D721Med (cell line): ENCODE results near the gene ZNF839.
"Not testable (repeated sequence)": the region's sequence is repeated elsewhere in the genome, so short reads cannot be mapped to it uniquely, and the experiment has no call there.

Experiments used
- DNase-seq: peaks from one replicate; pipeline ENCODE4 v3.0.0; 2011; ENCODE audit warnings: low spot score; ENCODE audit not compliant: insufficient read length
- FAIRE-seq: peaks from 2 replicates; lab custom pipeline; 2011; peaks lifted over from hg19 to GRCh38; lab: Jason Lieb, UNC
- TF ChIP-seq, protein P1 (sequence below): IDR thresholded peaks from 2 replicates; pipeline ENCODE4 v1.5.1; 2012; ENCODE audit warnings: mild to moderate bottlenecking, control low read depth; ENCODE audit not compliant: insufficient read depth; ENCODE audit errors: missing control alignments

ZNF839 gene

DNA sequence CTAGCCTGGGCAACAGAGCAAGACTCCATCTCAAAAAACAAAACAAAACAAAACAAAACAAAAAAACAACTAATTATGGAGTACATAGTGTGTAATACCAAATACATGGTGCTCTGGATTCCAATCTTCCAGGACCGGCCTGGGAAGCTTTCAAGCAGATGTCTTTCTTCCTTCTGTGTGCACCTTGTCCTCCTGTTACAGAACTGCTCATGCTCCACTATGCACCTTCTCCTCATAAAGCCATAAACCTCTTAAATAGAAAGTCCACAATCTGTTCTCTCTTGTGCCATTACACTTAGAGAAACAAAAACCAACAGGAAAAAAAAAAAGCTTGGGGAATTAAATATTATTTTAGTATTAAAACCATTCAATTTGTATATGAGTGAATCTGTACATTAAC is 27.1 kb upstream of the ZNF839 start:
- FAIRE-seq (no peak), DNase-seq (no peak)
- TF ChIP-seq, protein P1, sequence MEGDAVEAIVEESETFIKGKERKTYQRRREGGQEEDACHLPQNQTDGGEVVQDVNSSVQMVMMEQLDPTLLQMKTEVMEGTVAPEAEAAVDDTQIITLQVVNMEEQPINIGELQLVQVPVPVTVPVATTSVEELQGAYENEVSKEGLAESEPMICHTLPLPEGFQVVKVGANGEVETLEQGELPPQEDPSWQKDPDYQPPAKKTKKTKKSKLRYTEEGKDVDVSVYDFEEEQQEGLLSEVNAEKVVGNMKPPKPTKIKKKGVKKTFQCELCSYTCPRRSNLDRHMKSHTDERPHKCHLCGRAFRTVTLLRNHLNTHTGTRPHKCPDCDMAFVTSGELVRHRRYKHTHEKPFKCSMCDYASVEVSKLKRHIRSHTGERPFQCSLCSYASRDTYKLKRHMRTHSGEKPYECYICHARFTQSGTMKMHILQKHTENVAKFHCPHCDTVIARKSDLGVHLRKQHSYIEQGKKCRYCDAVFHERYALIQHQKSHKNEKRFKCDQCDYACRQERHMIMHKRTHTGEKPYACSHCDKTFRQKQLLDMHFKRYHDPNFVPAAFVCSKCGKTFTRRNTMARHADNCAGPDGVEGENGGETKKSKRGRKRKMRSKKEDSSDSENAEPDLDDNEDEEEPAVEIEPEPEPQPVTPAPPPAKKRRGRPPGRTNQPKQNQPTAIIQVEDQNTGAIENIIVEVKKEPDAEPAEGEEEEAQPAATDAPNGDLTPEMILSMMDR, result no peak

DNA sequence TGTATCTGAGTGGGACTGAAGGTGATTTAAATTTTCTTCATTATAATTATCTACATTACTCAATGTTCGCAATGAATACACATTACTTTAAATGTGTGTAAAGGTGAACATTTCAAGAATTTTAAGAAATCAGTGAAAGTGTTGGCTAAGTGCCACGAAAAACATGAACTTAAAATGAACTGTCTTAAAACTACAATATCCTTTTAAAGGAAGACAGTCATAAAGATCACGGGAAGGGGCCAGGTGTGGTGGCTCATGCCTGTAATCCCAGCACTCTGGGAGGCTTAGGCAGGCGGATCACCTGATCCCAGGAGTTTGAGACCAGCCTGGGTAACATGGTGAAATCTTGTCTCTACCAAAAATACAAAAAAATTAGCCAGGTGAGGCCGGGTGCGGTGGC is 25.8 kb upstream of the ZNF839 start:
- DNase-seq, result no peak
- TF ChIP-seq, protein P1, result no peak
- no peak for FAIRE-seq

DNA sequence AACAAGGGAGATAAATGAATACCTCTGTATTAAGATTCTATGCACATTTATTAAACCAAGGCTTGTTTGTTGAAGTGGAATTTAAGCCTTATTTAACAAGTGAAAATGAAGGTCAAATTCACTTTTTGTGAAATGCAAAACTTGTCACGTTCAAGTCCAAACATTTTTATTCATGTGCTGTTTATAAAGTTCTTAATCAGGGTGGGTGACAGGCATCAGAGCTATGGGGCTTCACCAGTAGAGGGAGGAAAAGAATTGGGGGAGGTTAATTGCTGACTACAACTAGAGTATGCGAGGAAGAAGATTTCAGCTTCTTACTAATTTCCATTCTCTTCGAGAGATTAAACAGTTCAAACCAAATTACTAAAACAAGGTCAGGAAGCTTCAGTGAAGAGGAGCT is 24.3 kb upstream of the ZNF839 start:
- FAIRE-seq, result peak; percentile 48
- TF ChIP-seq, protein P1, result peak; percentile 22
- DNase-seq, result no peak

DNA sequence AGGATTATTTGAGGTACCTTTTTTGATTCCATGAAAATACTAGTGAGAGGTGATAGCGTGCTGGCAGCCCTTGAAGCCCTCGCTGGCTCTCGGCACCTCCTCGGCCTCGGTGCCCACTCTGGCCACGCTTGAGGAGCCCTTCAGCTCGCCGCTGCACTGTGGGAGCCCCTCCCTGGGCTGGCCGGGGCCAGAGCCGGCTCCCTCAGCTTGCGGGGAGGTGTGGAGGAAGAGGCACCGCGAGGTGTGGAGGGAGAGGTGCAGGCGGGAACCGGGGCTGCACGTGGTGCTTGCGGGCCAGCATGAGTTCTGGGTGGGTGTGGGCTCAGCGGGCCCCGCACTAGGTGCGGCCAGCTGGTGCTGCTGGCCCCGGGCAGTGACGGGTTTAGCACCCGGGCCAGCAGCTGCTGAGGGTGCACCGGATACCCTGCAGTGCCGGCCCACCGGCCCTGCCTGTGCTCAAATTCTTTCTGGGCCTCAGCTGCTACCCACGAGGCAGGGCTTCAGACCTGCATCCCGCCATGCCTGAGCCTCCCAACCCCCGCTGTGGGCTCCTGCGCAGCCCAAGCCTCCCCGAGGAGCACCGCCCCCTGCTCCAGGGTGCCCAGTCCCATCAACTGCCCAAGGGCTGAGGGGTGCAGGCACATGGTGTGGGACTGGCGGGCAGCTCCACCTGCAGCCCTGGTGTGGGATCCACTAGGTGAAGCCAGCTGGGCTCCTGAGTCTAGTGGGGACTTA is 21.9 kb upstream of the ZNF839 start:
- no peak for DNase-seq
- FAIRE-seq, result no peak
- TF ChIP-seq, protein P1, result no peak

DNA sequence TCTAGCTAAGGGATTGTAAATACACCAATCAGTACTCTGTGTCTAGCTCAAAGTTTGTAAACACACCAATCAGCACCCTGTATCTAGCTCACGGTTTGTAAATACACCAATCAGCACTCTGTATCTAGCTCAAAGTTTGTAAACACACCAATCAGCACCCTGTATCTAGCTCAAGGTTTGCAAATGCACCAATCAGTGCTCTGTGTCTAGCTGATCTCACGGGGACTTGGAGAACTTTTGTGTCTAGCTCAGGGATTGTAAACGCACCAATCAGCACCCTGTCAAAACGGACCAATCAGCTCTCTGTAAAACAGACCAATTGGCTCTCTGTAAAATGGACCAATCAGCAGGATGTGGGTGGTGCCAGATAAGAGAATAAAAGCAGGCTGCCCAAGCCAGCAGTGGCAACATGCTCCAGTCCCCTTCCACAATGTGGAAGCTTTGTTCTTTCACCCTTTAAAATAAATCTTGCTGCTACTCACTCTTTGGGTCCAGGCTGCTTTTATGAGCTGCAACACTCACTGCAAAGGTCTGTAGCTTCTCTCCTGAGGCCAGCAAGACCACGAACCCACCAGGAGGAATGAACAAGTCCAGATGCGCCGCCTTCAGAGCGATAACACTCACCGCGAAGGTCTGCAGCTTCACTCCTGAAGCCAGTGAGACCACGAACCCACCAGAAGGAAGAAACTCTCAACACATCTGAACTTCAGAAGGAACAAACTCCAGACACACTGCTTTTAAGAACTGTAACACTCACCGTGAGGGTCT is 21.1 kb upstream of the ZNF839 start:
- DNase-seq, FAIRE-seq: not testable (repeated sequence)

DNA sequence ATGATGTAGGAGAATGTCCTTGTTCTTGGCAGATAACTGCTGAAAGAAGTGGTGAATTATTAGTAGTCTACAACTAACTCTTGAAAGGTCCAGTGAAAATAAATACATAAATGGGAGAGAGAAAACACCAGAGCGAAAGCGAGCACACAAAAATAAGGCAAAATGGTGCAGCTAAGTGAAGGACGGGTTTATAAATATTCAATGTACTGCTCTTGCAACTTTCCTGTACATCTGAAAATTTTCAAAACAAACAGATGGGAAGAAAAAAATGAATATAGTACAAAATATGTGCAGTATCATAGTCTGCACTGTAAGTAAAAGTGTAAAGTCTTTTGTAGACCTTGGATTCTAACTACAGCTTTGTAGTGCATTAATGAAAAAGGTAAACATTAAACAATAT is 15.9 kb upstream of the ZNF839 start:
- no peak for DNase-seq
- TF ChIP-seq, protein P1, result no peak
- no peak for FAIRE-seq

DNA sequence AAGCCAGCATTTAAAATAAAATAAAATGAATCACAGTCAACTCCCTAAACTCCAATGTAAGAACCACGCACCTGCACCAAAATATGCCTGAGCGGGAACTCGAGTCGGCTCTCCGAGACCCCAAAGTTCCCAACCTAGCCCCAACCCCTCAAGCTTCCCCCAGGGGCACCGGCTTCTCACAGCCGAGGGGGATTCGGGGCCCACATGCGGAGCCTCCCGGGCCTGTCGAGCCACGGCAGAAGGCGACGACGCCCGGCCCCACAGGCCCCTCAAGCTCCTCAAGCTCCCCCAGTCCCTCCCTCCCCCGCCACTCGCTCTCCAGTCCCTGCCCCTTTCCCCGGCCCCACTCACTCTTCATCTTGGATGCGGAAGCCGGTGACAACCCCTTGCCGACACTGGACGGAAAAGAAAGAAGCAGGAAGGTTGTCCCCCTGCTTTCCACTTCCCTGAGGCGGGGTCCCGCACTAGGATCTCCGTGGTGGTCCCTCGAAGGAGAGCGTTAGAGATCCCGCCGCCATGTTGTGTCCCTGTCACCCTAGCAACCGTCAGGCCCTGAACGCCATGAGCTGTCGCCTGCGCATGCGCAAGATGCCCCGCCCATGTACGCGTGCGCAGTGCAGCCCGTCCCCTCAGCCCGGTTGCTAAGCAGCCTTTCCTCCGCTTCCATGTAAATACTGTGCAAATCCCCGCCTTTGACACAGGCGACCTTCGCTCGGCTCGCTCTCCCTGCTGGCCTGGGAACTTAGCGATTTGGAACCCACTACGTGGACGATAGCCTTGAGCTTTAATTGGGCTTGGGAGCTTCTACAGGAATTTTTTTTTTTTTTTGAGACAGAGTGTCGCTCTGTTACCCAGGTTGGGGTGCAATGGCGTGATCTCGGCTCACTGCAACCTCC is 14.7 kb upstream of the ZNF839 start, which contains the start of gene MOK:
MOK (minus strand) TSS at position 554 of the 896 bp plus-strand sequence; CDS start at position 358, 196 bp downstream.
- DNase-seq (peak; percentile 94), FAIRE-seq (no peak)
- TF ChIP-seq, protein P1, result no peak
